Stimulated activated CD8-positive, alpha-beta memory T cell treated with anti-CD3 and anti-CD28 coated beads, Interleukin-4, amount 100 ng/mL, for 24 hours (primary cell): ENCODE results near the gene SEC63.
"Not testable (repeated sequence)": the region's sequence is repeated elsewhere in the genome, so short reads cannot be mapped to it uniquely, and the experiment has no call there.

Experiments used
- DNase-seq: peaks from one replicate; pipeline ENCODE4 v3.0.0-alpha.2; 2020; ENCODE audit warnings: low read depth

SEC63 gene

GRCh38 chr6:107957909-107958688 is at the start of gene SEC63:
TSS of gene SEC63 (minus strand) at chr6:107958208. CDS start at chr6:107958009, 199 bp downstream.
- peak; percentile 96 for DNase-seq

GRCh38 chr6:108005961-108006360 is 48.0 kb upstream of the SEC63 start:
- no peak for DNase-seq

- no peak for DNase-seq
These were observed 46.9 kb upstream of the SEC63 start for GRCh38 chr6:108004861-108005260.

- DNase-seq, result no peak
These were observed 44.6 kb upstream of the SEC63 start for GRCh38 chr6:108002365-108003221.

- no peak for DNase-seq
These were observed 43.8 kb upstream of the SEC63 start for GRCh38 chr6:108001696-108002231.

GRCh38 chr6:108000259-108000658 is 42.3 kb upstream of the SEC63 start:
- not testable (repeated sequence) for DNase-seq

- DNase-seq, result no peak
These were observed 41.3 kb upstream of the SEC63 start for GRCh38 chr6:107999341-107999740.

GRCh38 chr6:107991772-107992550 is 34.0 kb upstream of the SEC63 start:
- no peak for DNase-seq

- no peak for DNase-seq
These were observed 33.1 kb upstream of the SEC63 start for GRCh38 chr6:107991061-107991460.

- not testable (repeated sequence) for DNase-seq
These were observed 32.6 kb upstream of the SEC63 start for GRCh38 chr6:107990587-107990986.

GRCh38 chr6:107989166-107990094 is 31.4 kb upstream of the SEC63 start:
- no peak for DNase-seq

GRCh38 chr6:107988570-107988969 is 30.6 kb upstream of the SEC63 start:
- DNase-seq, result no peak

- DNase-seq, result no peak
These were observed 29.8 kb upstream of the SEC63 start for GRCh38 chr6:107987805-107988204.

- DNase-seq, result no peak
These were observed 27.7 kb upstream of the SEC63 start for GRCh38 chr6:107985701-107986100.

GRCh38 chr6:107983811-107984210 is 25.8 kb upstream of the SEC63 start:
- no peak for DNase-seq

- DNase-seq, result no peak
These were observed 24.5 kb upstream of the SEC63 start for GRCh38 chr6:107982486-107982885.

- DNase-seq, result no peak
These were observed 23.7 kb upstream of the SEC63 start for GRCh38 chr6:107981695-107982094.

- no peak for DNase-seq
These were observed 19.3 kb upstream of the SEC63 start for GRCh38 chr6:107977283-107977682.

- DNase-seq, result no peak
These were observed 18.3 kb upstream of the SEC63 start for GRCh38 chr6:107976155-107976783.

GRCh38 chr6:107973594-107973993 is 15.6 kb upstream of the SEC63 start:
- no peak for DNase-seq
